ENCODE measurements around the gene ZBED2.

The ZBED2 gene

GRCh38 chr3:111605018-111605417, 9.9 kb upstream of the ZBED2 start:
- FAIRE-seq = peak; percentile 8
- no peak for DNase-seq (ENCODE audit: insufficient read length, low spot score)

GRCh38 chr3:111604119-111604518, 9.0 kb upstream of the ZBED2 start:
- DNase-seq (ENCODE audit: insufficient read length, low spot score) (no peak), FAIRE-seq (no peak)

GRCh38 chr3:111603679-111604078, 8.5 kb upstream of the ZBED2 start:
- DNase-seq (ENCODE audit: insufficient read length, low spot score) (no peak), FAIRE-seq (peak; percentile 77)

GRCh38 chr3:111601810-111602209, 6.7 kb upstream of the ZBED2 start:
- DNase-seq (ENCODE audit: insufficient read length, low spot score) (no peak), FAIRE-seq (no peak)

GRCh38 chr3:111598552-111598951, 3.4 kb upstream of the ZBED2 start:
- FAIRE-seq (no peak), DNase-seq (ENCODE audit: insufficient read length, low spot score) (no peak)

- DNase-seq (ENCODE audit: insufficient read length, low spot score) (no peak), FAIRE-seq (no peak)
Observed at GRCh38 chr3:111598139-111598538, 3.0 kb upstream of the ZBED2 start.

- FAIRE-seq (no peak), DNase-seq (ENCODE audit: insufficient read length, low spot score) (no peak)
Observed at GRCh38 chr3:111596328-111596727, 1.2 kb upstream of the ZBED2 start.

- FAIRE-seq (peak; percentile 57), DNase-seq (ENCODE audit: insufficient read length, low spot score) (no peak)
Observed at GRCh38 chr3:111594781-111595180, 365 bp downstream of the ZBED2 start.

GRCh38 chr3:111594205-111594604, 941 bp downstream of the ZBED2 start:
- no peak for DNase-seq (ENCODE audit: insufficient read length, low spot score)
- FAIRE-seq = peak; percentile 78

- no peak for FAIRE-seq
Observed at GRCh38 chr3:111593666-111594065, 1.5 kb downstream of the ZBED2 start.

GRCh38 chr3:111592936-111593335, 2.2 kb downstream of the ZBED2 start:
- no peak for FAIRE-seq
- no peak for DNase-seq (ENCODE audit: insufficient read length, low spot score)

More at GRCh38 chr3:111593666-111594065, 1.5 kb downstream of the ZBED2 start:
- DNase-seq (ENCODE audit: insufficient read length, low spot score) = no peak

- FAIRE-seq = peak; percentile 47
- DNase-seq (ENCODE audit: insufficient read length, low spot score) = no peak
Observed at GRCh38 chr3:111592143-111592542, 3.0 kb downstream of the ZBED2 start.

GRCh38 chr3:111591555-111591954, 3.6 kb downstream of the ZBED2 start:
- DNase-seq (ENCODE audit: insufficient read length, low spot score) (no peak), FAIRE-seq (no peak)

GRCh38 chr3:111590143-111590491, 5.0 kb downstream of the ZBED2 start:
- DNase-seq (ENCODE audit: insufficient read length, low spot score) (no peak), FAIRE-seq (peak; percentile 68)

- no peak for FAIRE-seq
- DNase-seq (ENCODE audit: insufficient read length, low spot score) = no peak
Observed at GRCh38 chr3:111589303-111590142, 5.6 kb downstream of the ZBED2 start.

GRCh38 chr3:111588527-111588926, 6.6 kb downstream of the ZBED2 start:
- DNase-seq (ENCODE audit: insufficient read length, low spot score) = no peak
- no peak for FAIRE-seq

GRCh38 chr3:111585217-111585616, 9.9 kb downstream of the ZBED2 start:
- DNase-seq (ENCODE audit: insufficient read length, low spot score) (no peak), FAIRE-seq (no peak)

GRCh38 chr3:111584744-111585143, 10.4 kb downstream of the ZBED2 start:
- DNase-seq (ENCODE audit: insufficient read length, low spot score) (no peak), FAIRE-seq (no peak)

GRCh38 chr3:111582120-111582474, 13.0 kb downstream of the ZBED2 start:
- DNase-seq (ENCODE audit: insufficient read length, low spot score) = no peak
- FAIRE-seq = no peak

GRCh38 chr3:111581403-111582119, 13.6 kb downstream of the ZBED2 start:
- DNase-seq (ENCODE audit: insufficient read length, low spot score) (no peak), FAIRE-seq (no peak)

GRCh38 chr3:111579495-111579894, 15.7 kb downstream of the ZBED2 start:
- no peak for DNase-seq (ENCODE audit: insufficient read length, low spot score)
- FAIRE-seq = no peak

GRCh38 chr3:111578867-111579266, 16.3 kb downstream of the ZBED2 start:
- peak; percentile 48 for FAIRE-seq

More at GRCh38 chr3:111578867-111579266, 16.3 kb downstream of the ZBED2 start:
- DNase-seq (ENCODE audit: insufficient read length, low spot score) = no peak

Measured in GM19239 (cell line).